H1 (cell line): ENCODE data around the gene MPZ. TPM values are rescaled to one million over a fixed set of nuclear protein-coding genes. Genes with fewer than 3 reads are reported as not detected.

Source experiments
- CTCF ChIA-PET: fragments of 300-600 bp; sonication (Branson Sonifier 250); formaldehyde crosslinking; loops from one replicate; lab custom pipeline; 2021; ENCODE audit not compliant: partially characterized antibody; lab: Charles Lee
- POLR2A ChIA-PET: fragments of 300-600 bp; sonication (Branson Sonifier 250); formaldehyde crosslinking; loops from one replicate; lab custom pipeline; 2021; ENCODE audit warnings: inconsistent platforms; ENCODE audit not compliant: partially characterized antibody; lab: Charles Lee
- DNase-seq, 2 experiments: peaks; one replicate each; pipeline versions ENCODE4 v3.0.0 to v3.0.0-alpha.2; 2010 to 2022; ENCODE audit warnings: low spot score in 2 of 2, low read depth in 1 of 2, mixed read lengths in 1 of 2
- FAIRE-seq: peaks from 2 replicates; lab custom pipeline; 2011; peaks lifted over from hg19 to GRCh38; lab: Jason Lieb, UNC
- H2AFZ ChIP-seq: 2 replicates; pipeline ENCODE4 v1.8.1; 2012; ENCODE audit warnings: low read length, inconsistent platforms
- H2AK5ac ChIP-seq: 2 replicates; pipeline ENCODE4 v1.6.1; 2013; ENCODE audit warnings: low read depth, low read length
- H2BK120ac ChIP-seq: replicated peaks from 2 replicates; pipeline ENCODE3; 2013; ENCODE audit warnings: low read depth, low read length, inconsistent platforms
- H2BK12ac ChIP-seq: 2 replicates; pipeline ENCODE4 v1.6.1; 2013; ENCODE audit warnings: low read depth, low read length
- H2BK15ac ChIP-seq: 2 replicates; pipeline ENCODE4 v1.6.1; 2013; ENCODE audit warnings: low read length
- H2BK20ac ChIP-seq: 2 replicates; pipeline ENCODE4 v1.6.1; 2013; ENCODE audit warnings: low read length
- H2BK5ac ChIP-seq: 2 replicates; pipeline ENCODE4 v1.6.1; 2013; ENCODE audit warnings: low read depth, low read length
- H3K14ac ChIP-seq: 2 replicates; pipeline ENCODE4 v1.6.1; 2013; ENCODE audit warnings: inconsistent platforms; ENCODE audit not compliant: insufficient read length
- H3K18ac ChIP-seq: 2 replicates; pipeline ENCODE4 v1.6.1; 2013; ENCODE audit warnings: low read length; ENCODE audit errors: extremely low read depth
- H3K23ac ChIP-seq: 2 replicates; pipeline ENCODE4 v1.6.1; 2013; ENCODE audit warnings: inconsistent platforms; ENCODE audit not compliant: insufficient read length
- H3K23me2 ChIP-seq: 2 replicates; pipeline ENCODE4 v1.6.1; 2013; ENCODE audit warnings: low read depth, low read length
- H3K27ac ChIP-seq: 2 replicates; pipeline ENCODE4 v1.6.1; 2011; ENCODE audit warnings: low read depth, low read length, inconsistent platforms
- H3K27me3 ChIP-seq, 4 experiments: replicated peaks in 1 of 4; 1 replicate in 1 of 4; 2 replicates in 3 of 4; pipeline versions ENCODE4 v1.6.1 to v1.8.1; 2011 to 2013; ENCODE audit warnings: low read length in 3 of 4, mild to moderate bottlenecking in 3 of 4, inconsistent platforms in 2 of 4, mixed read lengths in 2 of 4, moderate library complexity in 1 of 4; ENCODE audit not compliant: control insufficient read depth in 3 of 4, insufficient read depth in 3 of 4; ENCODE audit errors: extremely low read depth in 1 of 4
- H3K36me3 ChIP-seq, 4 experiments: 2 replicates each; pipeline versions ENCODE4 v1.6.1 to v1.8.1; 2011 to 2013; ENCODE audit warnings: mild to moderate bottlenecking in 4 of 4, low read length in 3 of 4, moderate library complexity in 2 of 4, control low read depth in 1 of 4, inconsistent platforms in 1 of 4; ENCODE audit not compliant: insufficient read depth in 4 of 4, control insufficient read depth in 2 of 4
- H3K4ac ChIP-seq: replicated peaks from 2 replicates; pipeline ENCODE3; 2013; ENCODE audit warnings: low read length, low read depth, mixed read lengths, inconsistent platforms; ENCODE audit not compliant: insufficient read length
- H3K4me1 ChIP-seq, 4 experiments: replicated peaks in 1 of 4; 1 replicate in 1 of 4; 2 replicates in 3 of 4; pipeline versions ENCODE4 v1.6.1 to v1.8.1; 2011 to 2013; ENCODE audit warnings: low read length in 3 of 4, inconsistent platforms in 2 of 4, mixed read lengths in 1 of 4; ENCODE audit not compliant: insufficient read depth in 4 of 4, control insufficient read depth in 3 of 4
- H3K4me2 ChIP-seq, 2 experiments: 2 replicates each; pipeline versions ENCODE4 v1.6.1 to v1.8.1; 2011 to 2013; ENCODE audit warnings: low read depth in 2 of 2, low read length in 2 of 2, control low read depth in 1 of 2, inconsistent platforms in 1 of 2, mild to moderate bottlenecking in 1 of 2; ENCODE audit not compliant: insufficient read depth in 1 of 2
- H3K4me3 ChIP-seq, 4 experiments: fragments of 200-600, 300-600 bp in 1 of 4; sonication (generic), shearing (Covaris generic), sonication (Bioruptor Twin) in 1 of 4; 2 replicates each; pipeline versions ENCODE4 v1.5.1 to v1.8.1; 2011 to 2016; ENCODE audit warnings: low read length in 4 of 4, low read depth in 3 of 4, control low read depth in 2 of 4, inconsistent platforms in 2 of 4, mild to moderate bottlenecking in 2 of 4, mixed read lengths in 1 of 4, moderate library complexity in 1 of 4; ENCODE audit not compliant: insufficient read depth in 2 of 4; ENCODE audit errors: extremely low read depth in 1 of 4
- H3K56ac ChIP-seq: replicated peaks from 2 replicates; pipeline ENCODE3; 2013; ENCODE audit warnings: low read depth, mild to moderate bottlenecking, mixed read lengths, low read length, inconsistent platforms; ENCODE audit not compliant: insufficient read length
- H3K79me1 ChIP-seq: 2 replicates; pipeline ENCODE4 v1.6.1; 2013; ENCODE audit warnings: low read depth, low read length, control low read depth
- H3K79me2 ChIP-seq, 2 experiments: 2 replicates each; pipeline versions ENCODE4 v1.6.1 to v1.8.1; 2012 to 2013; ENCODE audit warnings: low read length in 2 of 2, mild to moderate bottlenecking in 2 of 2, inconsistent platforms in 1 of 2; ENCODE audit not compliant: insufficient read depth in 2 of 2, control insufficient read depth in 1 of 2
- H3K9ac ChIP-seq, 4 experiments: replicated peaks in 1 of 4; 1 replicate in 1 of 4; 2 replicates in 3 of 4; pipeline versions ENCODE4 v1.6.1 to v1.8.1; 2011 to 2013; ENCODE audit warnings: low read depth in 3 of 4, low read length in 3 of 4, control low read depth in 2 of 4, mild to moderate bottlenecking in 2 of 4, moderate library complexity in 2 of 4, inconsistent platforms in 1 of 4; ENCODE audit errors: extremely low read depth in 1 of 4
- H3K9me3 ChIP-seq, 2 experiments: 2 replicates each; pipeline versions ENCODE4 v1.6.1 to v1.8.1; 2012 to 2013; ENCODE audit warnings: mild to moderate bottlenecking in 2 of 2, moderate library complexity in 2 of 2, control low read depth in 1 of 2, inconsistent platforms in 1 of 2, low read depth in 1 of 2, low read length in 1 of 2, mixed read lengths in 1 of 2; ENCODE audit not compliant: insufficient read depth in 2 of 2
- H4K20me1 ChIP-seq, 2 experiments: replicated peaks in 1 of 2; 2 replicates each; pipeline versions ENCODE3 to v1.8.1; 2011 to 2013; ENCODE audit warnings: inconsistent platforms in 2 of 2, low read length in 2 of 2, mild to moderate bottlenecking in 1 of 2; ENCODE audit not compliant: insufficient read depth in 2 of 2, control insufficient read depth in 1 of 2
- H4K5ac ChIP-seq: 2 replicates; pipeline ENCODE4 v1.6.1; 2013; ENCODE audit warnings: low read length, low read depth, mixed read lengths, inconsistent platforms; ENCODE audit not compliant: insufficient read length
- H4K8ac ChIP-seq: 2 replicates; pipeline ENCODE4 v1.8.0; 2013; ENCODE audit warnings: mild to moderate bottlenecking, moderate library complexity, low read length, inconsistent platforms; ENCODE audit not compliant: insufficient read depth; ENCODE audit errors: extremely low read depth
- H4K91ac ChIP-seq: replicated peaks from 2 replicates; pipeline ENCODE3; 2013; ENCODE audit warnings: low read length, mixed read lengths, inconsistent platforms; ENCODE audit not compliant: insufficient read length
- CHD1 ChIP-seq: IDR thresholded peaks from 2 replicates; pipeline ENCODE4 v1.6.1; 2012; ENCODE audit warnings: low read depth, low read length, improper control_type of control experiment
- CREB1 ChIP-seq: IDR thresholded peaks from 2 replicates; pipeline ENCODE4 v1.6.1; 2012; ENCODE audit warnings: inconsistent platforms
- CTBP2 ChIP-seq: IDR thresholded peaks from 2 replicates; pipeline ENCODE4 v1.7.0; 2011; ENCODE audit warnings: borderline replicate concordance, mild to moderate bottlenecking, moderate library complexity, mixed read lengths, low read length; ENCODE audit not compliant: insufficient read depth, insufficient read length
- E2F6 ChIP-seq: IDR thresholded peaks from 2 replicates; pipeline ENCODE4 v1.6.1; 2012; ENCODE audit warnings: inconsistent platforms
- GTF2F1 ChIP-seq: IDR thresholded peaks from 2 replicates; pipeline ENCODE4 v1.6.1; 2012; ENCODE audit warnings: low read depth, low read length, improper control_type of control experiment, borderline replicate concordance
- JUN ChIP-seq: IDR thresholded peaks from 2 replicates; pipeline ENCODE4 v1.6.1; 2011; ENCODE audit warnings: low read depth, mild to moderate bottlenecking, improper control_type of control experiment, low read length
- KDM4A ChIP-seq: IDR thresholded peaks from one replicate; pipeline ENCODE4 v1.7.1; 2012; ENCODE audit warnings: low read depth, mild to moderate bottlenecking, moderate library complexity, low read length, inconsistent platforms; ENCODE audit not compliant: severe bottlenecking
- MAFK ChIP-seq: IDR thresholded peaks from 2 replicates; pipeline ENCODE4 v1.6.1; 2012; ENCODE audit warnings: low read depth, mild to moderate bottlenecking, improper control_type of control experiment, low read length
- RAD21 ChIP-seq, 2 experiments: IDR thresholded peaks in 1 of 2; conservative IDR thresholded peaks in 1 of 2; 2 replicates each; pipeline ENCODE4 v1.6.1; 2011; ENCODE audit warnings: low read depth in 2 of 2, low read length in 2 of 2, improper control_type of control experiment in 1 of 2, inconsistent platforms in 1 of 2, mild to moderate bottlenecking in 1 of 2, moderate library complexity in 1 of 2
- RBBP5 ChIP-seq: IDR thresholded peaks from 2 replicates; pipeline ENCODE4 v1.7.1; 2012; ENCODE audit warnings: low read depth, mild to moderate bottlenecking, inconsistent platforms, low read length, moderate library complexity, borderline replicate concordance
- SAP30 ChIP-seq: fragments of 300-600 bp; sonication (generic); IDR thresholded peaks from 2 replicates; pipeline ENCODE4 v1.7.1; 2012; ENCODE audit warnings: low read length, moderate library complexity, mild to moderate bottlenecking, inconsistent platforms; ENCODE audit not compliant: insufficient read depth, insufficient replicate concordance
- SIN3A ChIP-seq, 2 experiments: IDR thresholded peaks in 1 of 2; conservative IDR thresholded peaks in 1 of 2; 2 replicates each; pipeline ENCODE4 v1.6.1; 2011 to 2012; ENCODE audit warnings: low read length in 2 of 2, improper control_type of control experiment in 1 of 2, low read depth in 1 of 2, mild to moderate bottlenecking in 1 of 2
- SIRT6 ChIP-seq: IDR thresholded peaks from one replicate; pipeline ENCODE4 v1.7.1; 2012; ENCODE audit warnings: low read length, inconsistent platforms
- WGBS, 2 experiments: shearing (Covaris generic) in 1 of 2; methylation state at CpG; one replicate each; pipeline versions ENCODE4 v1.1.6 to v1.1.7; 2013 to 2015; ENCODE audit warnings: low lambda C conversion rate in 2 of 2, mixed read lengths in 2 of 2, inconsistent platforms in 1 of 2, low coverage in 1 of 2, missing lambda C conversion rate in 1 of 2; ENCODE audit not compliant: insufficient replicate concordance in 2 of 2, insufficient coverage in 1 of 2, insufficient read length in 1 of 2; ENCODE audit errors: extremely low coverage in 1 of 2, missing lambda C conversion rate in 1 of 2; 5-methylcytosine and 5-hydroxymethylcytosine counted together
- polyA plus RNA-seq, 7 experiments: library from polyadenylated mRNA; depleted of rRNA in 3 of 7; stranded (reverse) in 5 of 7; unstranded in 2 of 7; fragments of >200 nt in 5 of 7; fragments of 200-250 nt in 2 of 7; gene quantifications; 1 replicate in 5 of 7; 2 replicates in 1 of 7; 4 replicates in 1 of 7; pipeline versions ENCODE4 v1.2.1 to v1.2.3, GENCODE V29; 2011 to 2013; ENCODE audit warnings: missing spikeins in 2 of 7, mixed read lengths in 2 of 7
- total RNA-seq: library from RNA; stranded (reverse); fragmentation: NEBNext Ultra II Directional; extraction: Animal tissue kit (Norgen Biotek cat#: 25700); gene quantifications from 2 replicates; pipeline ENCODE4 v1.2.1, GENCODE V29; 2021

Gene MPZ
- total and polyA plus RNA-seq, 2 of the 8 experiments (the other 6 are each of a cell fraction or from before 2014, with no cell fraction given) = 4.1 to 5.1 TPM

DNA sequence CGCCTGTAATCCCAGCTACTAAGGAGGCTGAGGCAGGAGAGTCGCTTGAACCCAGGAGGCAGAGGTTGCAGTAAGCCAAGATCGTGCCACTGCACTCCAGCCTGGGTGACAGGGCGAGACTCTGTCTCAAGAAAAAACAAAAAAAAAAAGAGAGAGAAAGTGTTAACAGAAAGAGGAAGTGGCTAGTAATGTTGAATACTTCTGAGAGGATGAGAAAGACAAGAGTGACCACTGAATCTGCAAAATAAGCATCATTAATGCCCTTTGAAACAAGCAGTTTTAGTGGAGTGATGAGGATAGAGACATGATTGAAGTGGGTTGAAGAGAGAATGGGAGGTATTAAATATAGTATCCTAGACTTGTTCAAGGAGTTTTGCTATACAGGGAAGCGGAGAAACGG lies 11.7 kb downstream of the MPZ start:
- H4K5ac ChIP-seq = no peak overlapping the region
- no peak for TF ChIP-seq RBBP5
- TF ChIP-seq E2F6 = no peak
- TF ChIP-seq CTBP2 = no peak
- TF ChIP-seq SAP30 = no peak
- TF ChIP-seq RAD21 (IDR thresholded peaks at IDR 0.05 in 1 of 2, conservative IDR thresholded peaks at IDR 0.05 in 1 of 2; ENCODE audit: low read depth in 2 of 2, low read length in 2 of 2) = no peak
- TF ChIP-seq MAFK = no peak
- TF ChIP-seq SIRT6 = no peak
- no peak for TF ChIP-seq SIN3A (conservative IDR thresholded peaks at IDR 0.05 in 1 of 2, IDR thresholded peaks at IDR 0.05 in 1 of 2; ENCODE audit: low read depth in 1 of 2, low read length in 2 of 2)
- TF ChIP-seq CHD1 = no peak
- TF ChIP-seq CREB1 = no peak
- TF ChIP-seq GTF2F1 = no peak
- TF ChIP-seq JUN = no peak
- TF ChIP-seq KDM4A = no peak

More for the DNA sequence above, 11.7 kb downstream of the MPZ start:
- Histone ChIP-seq H3K79me2 (no peaks in the 10 kb centered on the region), H2BK20ac (no peak overlapping the region), H2BK12ac (no peak overlapping the region), H4K91ac (no peak overlapping the region), H3K23ac (no peak overlapping the region), H3K4me2 (no peak overlapping the region), H2BK120ac (no peak overlapping the region), H3K27me3 (no peaks in the 10 kb centered on the region), H3K9me3 (no peaks in the 10 kb centered on the region), H3K23me2 (no peaks in the 10 kb centered on the region), H2BK15ac (no peak overlapping the region), H3K18ac (no peak overlapping the region), H2BK5ac (no peak overlapping the region), H3K14ac (no peak overlapping the region), H3K4me1 (peaks cover 0 to 3% (median under 1%) of the 10 kb centered on the region in 4 experiments; a peak in 3 of 7 replicates), H3K27ac (no peak overlapping the region), H3K4ac (no peak overlapping the region), H2AFZ (no peak overlapping the region), H3K79me1 (no peaks in the 10 kb centered on the region), H2AK5ac (no peak overlapping the region), H3K56ac (no peak overlapping the region), H4K8ac (no peak overlapping the region; the same call in 1 of the 2 replicates), H3K9ac (no peak overlapping the region), H4K20me1 (no peaks in the 10 kb centered on the region), H3K4me3 (no peak overlapping the region), H3K36me3 (no peaks in the 10 kb centered on the region)
- FAIRE-seq = no peak
- ChIA-PET POLR2A (no interaction called here), CTCF (interaction anchor here (0.7 to 12.1 kb wide), 3 partner anchors 74 to 98 kb away, joined by 3 to 201 read pairs (median 3); partner anchors contain the start of genes APOA2, FCER1G and TOMM40L)
- WGBS, 2 experiments = 85% methylated on average over 4 of the region's 6 CpGs; no CpG with 5 or more reads in 1 of the 2 experiments
- no peak for DNase-seq
